M059J (cell line): Measurements from ENCODE around the gene FAM187B. TPM values are rescaled to one million over a fixed set of nuclear protein-coding genes. Genes with fewer than 3 reads are reported as not detected.

Source experiments
- DNase-seq: peaks from one replicate; pipeline ENCODE4 v3.0.0-alpha.2; 2012; ENCODE audit warnings: low read depth
- total RNA-seq: library from RNA; depleted of rRNA; stranded (reverse); fragments of >200 nt; shearing (Covaris generic); gene quantifications from 2 replicates; pipeline ENCODE4 v1.2.3, GENCODE V29; 2014; rRNA removed

Gene FAM187B
- total RNA-seq, 1 experiment from 2014 or later = not detected

- no peak for DNase-seq
These were observed 49.8 kb downstream of the FAM187B start for GRCh38 chr19:35178701-35179100.

GRCh38 chr19:35177377-35178274 is 50.9 kb downstream of the FAM187B start:
- no peak for DNase-seq

DNA sequence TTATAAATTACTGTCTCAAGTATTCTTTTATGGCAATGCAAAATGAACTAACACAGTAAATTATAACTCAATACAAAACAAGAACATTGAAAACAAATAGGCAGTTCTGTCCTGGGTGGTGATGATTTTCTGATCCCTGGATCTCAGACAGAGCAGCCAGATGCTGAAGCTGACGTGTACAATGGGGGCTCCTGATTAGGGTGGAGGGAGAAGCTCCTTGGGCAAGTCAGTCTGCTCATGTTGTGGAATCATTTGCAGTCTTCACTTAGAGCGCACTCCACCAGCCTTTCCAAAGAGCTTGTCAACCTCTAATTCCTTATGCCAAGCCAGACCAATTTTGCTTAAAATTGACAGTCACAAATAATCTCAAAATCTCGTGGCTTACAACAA is 52.4 kb downstream of the FAM187B start:
- no peak for DNase-seq

Other genes starting within 250 kb of the FAM187B start
- gene GRAMD1A, start 228.4 kb downstream of the FAM187B start, total RNA-seq = 9.8 and 21.5 TPM in 2 replicates
- gene SCN1B, start 198.3 kb downstream of the FAM187B start, total RNA-seq = 12.5 and 12.8 TPM in 2 replicates
- gene HPN, start 187.0 kb downstream of the FAM187B start, total RNA-seq = not detected in 2 replicates
- gene FXYD3, start 112.9 kb downstream of the FAM187B start, total RNA-seq = 0.64 TPM in 1 of 2 replicates, not detected in the other
- gene LGI4, start 93.7 kb downstream of the FAM187B start, total RNA-seq = not detected in 2 replicates
- not detected in 2 replicates for gene FXYD1, start 89.9 kb downstream of the FAM187B start, total RNA-seq
- gene FXYD7, start 85.5 kb downstream of the FAM187B start, total RNA-seq = not detected in 2 replicates
- 183 and 256 TPM in 2 replicates for gene FXYD5, start 74.0 kb downstream of the FAM187B start, total RNA-seq
- gene LSR, start 20.3 kb upstream of the FAM187B start, total RNA-seq = 0.07 TPM in 1 of 2 replicates, not detected in the other
- 38.6 and 66.5 TPM in 2 replicates for gene USF2, start 40.2 kb upstream of the FAM187B start, total RNA-seq
- not detected in 2 replicates for gene HAMP, start 53.8 kb upstream of the FAM187B start, total RNA-seq
- gene MAG, start 63.4 kb upstream of the FAM187B start, total RNA-seq = not detected in 2 replicates
- gene CD22, start 100.4 kb upstream of the FAM187B start, total RNA-seq = 1.5 TPM in 1 of 2 replicates, not detected in the other
- gene FFAR1, start 119.2 kb upstream of the FAM187B start, total RNA-seq = not detected in 2 replicates
- not detected in 2 replicates for gene FFAR3, start 129.7 kb upstream of the FAM187B start, total RNA-seq
- gene GPR42, start 142.3 kb upstream of the FAM187B start, total RNA-seq = not detected in 2 replicates
- gene FFAR2, start 219.5 kb upstream of the FAM187B start, total RNA-seq = not detected in 2 replicates